GM21423 (cell line): ENCODE measurements around the gene SLC35E2B.
"Not testable (repeated sequence)": the region's sequence is repeated elsewhere in the genome, so short reads cannot be mapped to it uniquely, and the experiment has no call there.

ENCODE experiments used
- ATAC-seq: cut with Tn5 transposase; IDR thresholded peaks from one replicate; pipeline ENCODE4 v1.9.1; 2021; ENCODE audit warnings: mild to moderate bottlenecking, moderate library complexity; ENCODE audit not compliant: unreplicated experiment

SLC35E2B gene

GRCh38 chr1:1677718-1678580 is 14.6 kb downstream of the SLC35E2B start:
- peak; percentile 68 for ATAC-seq

GRCh38 chr1:1676087-1676486 is 16.5 kb downstream of the SLC35E2B start:
- not testable (repeated sequence) for ATAC-seq

GRCh38 chr1:1675218-1675617 is 17.4 kb downstream of the SLC35E2B start:
- ATAC-seq, result not testable (repeated sequence)

GRCh38 chr1:1674806-1675205 is 17.8 kb downstream of the SLC35E2B start:
- not testable (repeated sequence) for ATAC-seq

GRCh38 chr1:1672181-1672965 is 20.2 kb downstream of the SLC35E2B start:
- no peak for ATAC-seq

- no peak for ATAC-seq
Observed at GRCh38 chr1:1671365-1672119, 21.1 kb downstream of the SLC35E2B start.

GRCh38 chr1:1670866-1671265 is 21.7 kb downstream of the SLC35E2B start:
- no peak for ATAC-seq

- no peak for ATAC-seq
Observed at GRCh38 chr1:1669468-1670440, 22.8 kb downstream of the SLC35E2B start.

- no peak for ATAC-seq
Observed at GRCh38 chr1:1666526-1666925, 26.1 kb downstream of the SLC35E2B start.

GRCh38 chr1:1665815-1666251 is 26.8 kb downstream of the SLC35E2B start:
- no peak for ATAC-seq

- ATAC-seq, result no peak
Observed at GRCh38 chr1:1664941-1665814, 27.4 kb downstream of the SLC35E2B start.

GRCh38 chr1:1664318-1664717 is 28.3 kb downstream of the SLC35E2B start:
- not testable (repeated sequence) for ATAC-seq

GRCh38 chr1:1662830-1663560 is 29.6 kb downstream of the SLC35E2B start:
- not testable (repeated sequence) for ATAC-seq

GRCh38 chr1:1662392-1662791 is 30.2 kb downstream of the SLC35E2B start:
- not testable (repeated sequence) for ATAC-seq

- peak; percentile 78 for ATAC-seq
Observed at GRCh38 chr1:1658583-1659549, 33.7 kb downstream of the SLC35E2B start, which contains the start of gene CDK11B. TSS of gene CDK11B (minus strand) at chr1:1659004. CDS start at chr1:1657485, 1,519 bp downstream.

GRCh38 chr1:1648265-1648664 is 44.3 kb downstream of the SLC35E2B start:
- not testable (repeated sequence) for ATAC-seq
